Activated CD8-positive, alpha-beta memory T cell treated with anti-CD3 and anti-CD28 coated beads, Interleukin-2, amount 50 U/mL, for 48 hours (primary cell): ENCODE data around the gene GH1.

Source experiments
- DNase-seq: peaks from one replicate; pipeline ENCODE4 v3.0.0-alpha.2; 2020

Gene GH1

GRCh38 chr17:63944736-63945499 lies 26.3 kb upstream of the GH1 start:
- no peak for DNase-seq

GRCh38 chr17:63943745-63944144 lies 25.1 kb upstream of the GH1 start:
- no peak for DNase-seq

GRCh38 chr17:63942309-63942985 lies 23.8 kb upstream of the GH1 start:
- no peak for DNase-seq

GRCh38 chr17:63941751-63942150 lies 23.1 kb upstream of the GH1 start:
- DNase-seq = no peak

GRCh38 chr17:63941162-63941561 lies 22.5 kb upstream of the GH1 start:
- no peak for DNase-seq

- no peak for DNase-seq
These were observed 21.9 kb upstream of the GH1 start for GRCh38 chr17:63940584-63940983.

GRCh38 chr17:63939884-63940283 lies 21.2 kb upstream of the GH1 start:
- no peak for DNase-seq

GRCh38 chr17:63939401-63939800 lies 20.8 kb upstream of the GH1 start:
- DNase-seq = no peak

- DNase-seq = no peak
These were observed 19.3 kb upstream of the GH1 start for GRCh38 chr17:63937920-63938319.

GRCh38 chr17:63937319-63937718 lies 18.7 kb upstream of the GH1 start:
- DNase-seq = no peak

GRCh38 chr17:63934183-63935112 lies 15.8 kb upstream of the GH1 start:
- no peak for DNase-seq

- DNase-seq = no peak
These were observed 15.0 kb upstream of the GH1 start for GRCh38 chr17:63933598-63933997.

- DNase-seq = no peak
These were observed 14.1 kb upstream of the GH1 start for GRCh38 chr17:63932721-63933120.

GRCh38 chr17:63931981-63932561 lies 13.4 kb upstream of the GH1 start, which contains the start of gene CD79B:
Gene CD79B (minus strand): TSS chr17:63932331. CDS start chr17:63932261, 70 bp downstream.
- DNase-seq = peak; percentile 76

GRCh38 chr17:63930951-63931575 lies 12.4 kb upstream of the GH1 start:
- DNase-seq = peak; percentile 77

- no peak for DNase-seq
These were observed 11.5 kb upstream of the GH1 start for GRCh38 chr17:63929860-63930766.

GRCh38 chr17:63928966-63929695 lies 10.5 kb upstream of the GH1 start:
- DNase-seq = no peak

- DNase-seq = no peak
These were observed 9.6 kb upstream of the GH1 start for GRCh38 chr17:63928172-63928666.

GRCh38 chr17:63927464-63928171 lies 9.0 kb upstream of the GH1 start:
- DNase-seq = no peak

GRCh38 chr17:63926164-63926563 lies 7.5 kb upstream of the GH1 start:
- no peak for DNase-seq
